Measurements from ENCODE around the gene AGPAT4. TPM values are rescaled to one million over a fixed set of nuclear protein-coding genes. Genes with fewer than 3 reads are reported as not detected.

Gene AGPAT4
- polyA plus RNA-seq, 2 of the 4 experiments (the other 2 are of a cell fraction): 2.1 to 3.7 TPM

GRCh38 chr6:161223646-161224045 is 50.2 kb downstream of the AGPAT4 start (continued):
- TF ChIP-seq CBX2 (IDR thresholded peaks at IDR 0.05; ENCODE audit: borderline replicate concordance, low read depth): no peak
- TF ChIP-seq EP300 (IDR thresholded peaks at IDR 0.05): no peak
- no peak for TF ChIP-seq FOXS1 (CRISPR knock-in tag; IDR thresholded peaks at IDR 0.05)
- no peak for TF ChIP-seq NFE2L2 (conservative IDR thresholded peaks at IDR 0.05; ENCODE audit: low read length)
- TF ChIP-seq CBX8 (IDR thresholded peaks at IDR 0.05): no peak
- TF ChIP-seq POLR2AphosphoS2 (conservative IDR thresholded peaks at IDR 0.05; ENCODE audit: low read length): no peak

- CTCF ChIA-PET: no interaction called here
- WGBS (ENCODE audit: missing lambda C conversion rate): 85% methylated on average over 8 of the region's 8 CpGs
- H3K4me2 ChIP-seq: no peak overlapping the region
- no peak for TF ChIP-seq ZSCAN20 (CRISPR knock-in tag; IDR thresholded peaks at IDR 0.05)
- TF ChIP-seq, protein P1, sequence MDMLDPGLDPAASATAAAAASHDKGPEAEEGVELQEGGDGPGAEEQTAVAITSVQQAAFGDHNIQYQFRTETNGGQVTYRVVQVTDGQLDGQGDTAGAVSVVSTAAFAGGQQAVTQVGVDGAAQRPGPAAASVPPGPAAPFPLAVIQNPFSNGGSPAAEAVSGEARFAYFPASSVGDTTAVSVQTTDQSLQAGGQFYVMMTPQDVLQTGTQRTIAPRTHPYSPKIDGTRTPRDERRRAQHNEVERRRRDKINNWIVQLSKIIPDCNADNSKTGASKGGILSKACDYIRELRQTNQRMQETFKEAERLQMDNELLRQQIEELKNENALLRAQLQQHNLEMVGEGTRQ (IDR thresholded peaks at IDR 0.05): no peak
- TF ChIP-seq MAX (IDR thresholded peaks at IDR 0.05): no peak
- no peak for TF ChIP-seq HEYL (CRISPR knock-in tag; IDR thresholded peaks at IDR 0.05)
- FAIRE-seq: no peak
- H3K4me1 ChIP-seq: no peaks in the 10 kb centered on the region
- H3K27ac ChIP-seq: no peak overlapping the region
- H3K4me3 ChIP-seq: no peak overlapping the region
- no peak for ATAC-seq
- POLR2A ChIA-PET: no interaction called here
- no peaks in the 10 kb centered on the region for H3K9me3 ChIP-seq
- DNase-seq (ENCODE audit: low read depth in 1 of 2, low spot score in 1 of 2): no peak
These were observed 51.1 kb downstream of the AGPAT4 start for GRCh38 chr6:161222706-161223234.

DNA sequence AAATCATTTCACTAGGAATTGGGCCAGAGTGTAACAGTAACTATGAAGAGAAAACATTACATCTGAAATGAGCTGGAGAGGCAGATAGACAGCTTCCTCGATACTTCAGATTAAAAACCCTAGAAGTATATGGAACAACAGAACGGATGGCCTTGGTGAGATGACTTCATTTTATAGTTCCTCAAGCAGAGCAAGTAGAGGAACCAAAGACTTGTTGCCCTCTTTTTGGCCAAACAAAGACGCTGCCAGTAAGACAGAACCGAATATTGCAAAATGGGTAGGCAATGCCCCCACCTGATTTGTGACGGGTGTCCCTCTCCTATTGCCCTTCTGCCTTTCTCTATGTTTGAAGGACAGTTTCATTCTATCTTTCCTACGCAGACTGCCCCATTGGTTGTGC is 53.5 kb downstream of the AGPAT4 start:
- FAIRE-seq: no peak
- Histone ChIP-seq H3K9me3 (no peaks in the 10 kb centered on the region), H3K4me1 (no peaks in the 10 kb centered on the region), H3K27ac (no peak overlapping the region), H3K4me2 (no peak overlapping the region), H3K4me3 (no peak overlapping the region)
- WGBS (ENCODE audit: missing lambda C conversion rate): 86% methylated on average over 6 of the region's 6 CpGs
- ChIA-PET POLR2A (no interaction called here), CTCF (no interaction called here)
- DNase-seq (ENCODE audit: low read depth in 1 of 2, low spot score in 1 of 2): no peak
- no peak for ATAC-seq
- TF ChIP-seq BHLHE40 (IDR thresholded peaks at IDR 0.05; ENCODE audit: low read depth, low read length): no peak
- TF ChIP-seq EP300 (IDR thresholded peaks at IDR 0.05): no peak
- no peak for TF ChIP-seq NPAS2 (CRISPR knock-in tag; IDR thresholded peaks at IDR 0.05; ENCODE audit: borderline replicate concordance)
- no peak for TF ChIP-seq MYC (IDR thresholded peaks at IDR 0.05; ENCODE audit: borderline replicate concordance, low read length)
- no peak for TF ChIP-seq ELK1 (IDR thresholded peaks at IDR 0.05; ENCODE audit: low read depth, low read length)
- TF ChIP-seq RAD21 (conservative IDR thresholded peaks at IDR 0.05 in 1 of 2, IDR thresholded peaks at IDR 0.05 in 1 of 2): no peak
- TF ChIP-seq GATA3 (IDR thresholded peaks at IDR 0.05; ENCODE audit: borderline replicate concordance): no peak
- TF ChIP-seq JUNB (IDR thresholded peaks at IDR 0.05): no peak
- TF ChIP-seq, protein P2, sequence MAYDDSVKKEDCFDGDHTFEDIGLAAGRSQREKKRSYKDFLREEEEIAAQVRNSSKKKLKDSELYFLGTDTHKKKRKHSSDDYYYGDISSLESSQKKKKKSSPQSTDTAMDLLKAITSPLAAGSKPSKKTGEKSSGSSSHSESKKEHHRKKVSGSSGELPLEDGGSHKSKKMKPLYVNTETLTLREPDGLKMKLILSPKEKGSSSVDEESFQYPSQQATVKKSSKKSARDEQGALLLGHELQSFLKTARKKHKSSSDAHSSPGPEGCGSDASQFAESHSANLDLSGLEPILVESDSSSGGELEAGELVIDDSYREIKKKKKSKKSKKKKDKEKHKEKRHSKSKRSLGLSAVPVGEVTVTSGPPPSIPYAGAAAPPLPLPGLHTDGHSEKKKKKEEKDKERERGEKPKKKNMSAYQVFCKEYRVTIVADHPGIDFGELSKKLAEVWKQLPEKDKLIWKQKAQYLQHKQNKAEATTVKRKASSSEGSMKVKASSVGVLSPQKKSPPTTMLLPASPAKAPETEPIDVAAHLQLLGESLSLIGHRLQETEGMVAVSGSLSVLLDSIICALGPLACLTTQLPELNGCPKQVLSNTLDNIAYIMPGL (CRISPR knock-in tag; IDR thresholded peaks at IDR 0.05; ENCODE audit: borderline replicate concordance): no peak
- no peak for TF ChIP-seq HOXA7 (CRISPR knock-in tag; IDR thresholded peaks at IDR 0.05)
- no peak for TF ChIP-seq FOSB (CRISPR knock-in tag; IDR thresholded peaks at IDR 0.05)
- no peak for TF ChIP-seq HOXB5 (CRISPR knock-in tag; IDR thresholded peaks at IDR 0.05)
- no peak for TF ChIP-seq MAX (IDR thresholded peaks at IDR 0.05)
- no peak for TF ChIP-seq ZSCAN20 (CRISPR knock-in tag; IDR thresholded peaks at IDR 0.05)
- no peak for TF ChIP-seq RCOR1 (IDR thresholded peaks at IDR 0.05; ENCODE audit: low read depth, low read length)
- no peak for TF ChIP-seq REST (IDR thresholded peaks at IDR 0.05)
- no peak for TF ChIP-seq HOXB13 (CRISPR knock-in tag; IDR thresholded peaks at IDR 0.05; ENCODE audit: low read depth)
- TF ChIP-seq HDAC2 (IDR thresholded peaks at IDR 0.05): no peak

All from A549 (cell line).